ENCODE data around the gene DKC1. TPM values are rescaled to one million over a fixed set of nuclear protein-coding genes. Genes with fewer than 3 reads are reported as not detected.
"Not testable (repeated sequence)": the region's sequence is repeated elsewhere in the genome, so short reads cannot be mapped to it uniquely, and the experiment has no call there.

DKC1 gene
- total RNA-seq, 1 experiment from 2014 or later: 179 TPM

GRCh38 chrX:154813801-154814200, 51.1 kb downstream of the DKC1 start:
- Histone ChIP-seq H3K27me3 (ENCODE audit: control insufficient read depth, insufficient read depth, low read length) (no peaks in the 10 kb centered on the region), H3K9me3 (ENCODE audit: control insufficient read depth, insufficient read depth, low read depth, low read length) (no peaks in the 10 kb centered on the region), H3K4me1 (ENCODE audit: control insufficient read depth, insufficient read depth, low read length) (peaks cover 8% of the 10 kb centered on the region), H3K36me3 (ENCODE audit: control insufficient read depth, insufficient read depth, low read length) (no peaks in the 10 kb centered on the region), H3K27ac (ENCODE audit: low read length) (no peak overlapping the region), H3K4me3 (ENCODE audit: low read depth in 2 of 2, low read length in 2 of 2) (no peak overlapping the region)
- DNase-seq (ENCODE audit: low read depth, low spot score) (no peak), ATAC-seq (no peak)
- intact Hi-C loops (cut with micrococcal nuclease; ENCODE audit: unreplicated experiment) (no loop called here), in situ Hi-C loops (cut with HindIII; ENCODE audit: low pct_unique_long_range_greater_than_20kb, low sequenced_read_pairs) (no loop called here)
- CTCF ChIA-PET: no interaction called here
- TF ChIP-seq TCF7L2 (IDR thresholded peaks at IDR 0.05; ENCODE audit: low read depth, low read length) (no peak), REST (IDR thresholded peaks at IDR 0.05; ENCODE audit: insufficient read depth in 1 of 2, low read depth in 2 of 2, low read length in 1 of 2) (no peak), POLR2AphosphoS5 (IDR thresholded peaks at IDR 0.05; ENCODE audit: low read depth, low read length) (no peak)
- no TSS peak for BruUV-seq (replicated peaks)
- POLR2A ChIA-PET: no interaction called here

- H3K36me3 ChIP-seq (ENCODE audit: control insufficient read depth, insufficient read depth, low read length): no peaks in the 10 kb centered on the region
- ATAC-seq: no peak
- CTCF ChIA-PET: no interaction called here
- H3K4me3 ChIP-seq (ENCODE audit: low read depth in 2 of 2, low read length in 2 of 2): no peak overlapping the region
- POLR2A ChIA-PET: interaction anchor here (0.7 kb wide), 1 partner anchor 23 kb away, joined by 3 read pairs; no protein-coding TSS in a partner anchor
- no peaks in the 10 kb centered on the region for H3K9me3 ChIP-seq (ENCODE audit: control insufficient read depth, insufficient read depth, low read depth, low read length)
- DNase-seq (ENCODE audit: low read depth, low spot score): no peak
- intact Hi-C loops (cut with micrococcal nuclease; ENCODE audit: unreplicated experiment): no loop called here
- H3K4me1 ChIP-seq (ENCODE audit: control insufficient read depth, insufficient read depth, low read length): peaks cover 8% of the 10 kb centered on the region
- H3K27ac ChIP-seq (ENCODE audit: low read length): no peak overlapping the region
- BruUV-seq (replicated peaks): no TSS peak
- in situ Hi-C loops (cut with HindIII; ENCODE audit: low pct_unique_long_range_greater_than_20kb, low sequenced_read_pairs): no loop called here
- H3K27me3 ChIP-seq (ENCODE audit: control insufficient read depth, insufficient read depth, low read length): no peaks in the 10 kb centered on the region
- no peak for TF ChIP-seq REST (IDR thresholded peaks at IDR 0.05; ENCODE audit: insufficient read depth in 1 of 2, low read depth in 2 of 2, low read length in 1 of 2)
- TF ChIP-seq POLR2AphosphoS5 (IDR thresholded peaks at IDR 0.05; ENCODE audit: low read depth, low read length): no peak
- no peak for TF ChIP-seq TCF7L2 (IDR thresholded peaks at IDR 0.05; ENCODE audit: low read depth, low read length)
- TF ChIP-seq CTCF (IDR thresholded peaks at IDR 0.05): no peak
- TF ChIP-seq SIN3A (IDR thresholded peaks at IDR 0.05; ENCODE audit: borderline replicate concordance, insufficient read depth, low read depth, low read length): no peak
These were observed 52.7 kb downstream of the DKC1 start for GRCh38 chrX:154815274-154815818.

- intact Hi-C loops (cut with micrococcal nuclease; ENCODE audit: unreplicated experiment); DNase-seq (ENCODE audit: low read depth, low spot score); H3K4me1 ChIP-seq (ENCODE audit: control insufficient read depth, insufficient read depth, low read length); H3K4me3 ChIP-seq (ENCODE audit: low read depth in 2 of 2, low read length in 2 of 2); POLR2A ChIA-PET; H3K27ac ChIP-seq (ENCODE audit: low read length); H3K27me3 ChIP-seq (ENCODE audit: control insufficient read depth, insufficient read depth, low read length); CTCF ChIA-PET; BruUV-seq (replicated peaks); H3K36me3 ChIP-seq (ENCODE audit: control insufficient read depth, insufficient read depth, low read length); in situ Hi-C loops (cut with HindIII; ENCODE audit: low pct_unique_long_range_greater_than_20kb, low sequenced_read_pairs); H3K9me3 ChIP-seq (ENCODE audit: control insufficient read depth, insufficient read depth, low read depth, low read length); ATAC-seq: not testable (repeated sequence)
These were observed 53.7 kb downstream of the DKC1 start for GRCh38 chrX:154816326-154816898.

GRCh38 chrX:154817048-154817618, 54.5 kb downstream of the DKC1 start:
- H3K4me3 ChIP-seq (ENCODE audit: low read depth in 2 of 2, low read length in 2 of 2); H3K9me3 ChIP-seq (ENCODE audit: control insufficient read depth, insufficient read depth, low read depth, low read length); ATAC-seq; DNase-seq (ENCODE audit: low read depth, low spot score); H3K36me3 ChIP-seq (ENCODE audit: control insufficient read depth, insufficient read depth, low read length); BruUV-seq (replicated peaks); H3K27me3 ChIP-seq (ENCODE audit: control insufficient read depth, insufficient read depth, low read length); H3K4me1 ChIP-seq (ENCODE audit: control insufficient read depth, insufficient read depth, low read length); CTCF ChIA-PET; H3K27ac ChIP-seq (ENCODE audit: low read length); in situ Hi-C loops (cut with HindIII; ENCODE audit: low pct_unique_long_range_greater_than_20kb, low sequenced_read_pairs); intact Hi-C loops (cut with micrococcal nuclease; ENCODE audit: unreplicated experiment); POLR2A ChIA-PET: not testable (repeated sequence)

All from Panc1 (cell line).